ENCODE measurements around the gene AFAP1.
A peak's percentile ranks its signal among the peaks of the same experiment; 100 is the strongest.

The AFAP1 gene

GRCh38 chr4:7967501-7968261 is 28.0 kb upstream of the AFAP1 start:
- no peak for DNase-seq (ENCODE audit: low spot score)

GRCh38 chr4:7967063-7967440 is 27.4 kb upstream of the AFAP1 start:
- no peak for DNase-seq (ENCODE audit: low spot score)

- DNase-seq (ENCODE audit: low spot score), result no peak
Measured at GRCh38 chr4:7966281-7967062, 26.8 kb upstream of the AFAP1 start.

GRCh38 chr4:7964890-7965662 is 25.4 kb upstream of the AFAP1 start:
- no peak for DNase-seq (ENCODE audit: low spot score)

GRCh38 chr4:7964459-7964858 is 24.8 kb upstream of the AFAP1 start:
- DNase-seq (ENCODE audit: low spot score), result no peak

- DNase-seq (ENCODE audit: low spot score), result no peak
Measured at GRCh38 chr4:7963691-7964090, 24.0 kb upstream of the AFAP1 start.

- no peak for DNase-seq (ENCODE audit: low spot score)
Measured at GRCh38 chr4:7962609-7963508, 23.2 kb upstream of the AFAP1 start.

GRCh38 chr4:7960790-7961655 is 21.4 kb upstream of the AFAP1 start:
- no peak for DNase-seq (ENCODE audit: low spot score)

- DNase-seq (ENCODE audit: low spot score), result no peak
Measured at GRCh38 chr4:7960017-7960789, 20.5 kb upstream of the AFAP1 start.

- no peak for DNase-seq (ENCODE audit: low spot score)
Measured at GRCh38 chr4:7959078-7959477, 19.4 kb upstream of the AFAP1 start.

- no peak for DNase-seq (ENCODE audit: low spot score)
Measured at GRCh38 chr4:7956934-7957656, 17.4 kb upstream of the AFAP1 start.

GRCh38 chr4:7956270-7956808 is 16.7 kb upstream of the AFAP1 start:
- DNase-seq (ENCODE audit: low spot score), result peak; percentile 25

GRCh38 chr4:7955393-7955792 is 15.7 kb upstream of the AFAP1 start:
- no peak for DNase-seq (ENCODE audit: low spot score)

GRCh38 chr4:7952615-7953014 is 13.0 kb upstream of the AFAP1 start:
- DNase-seq (ENCODE audit: low spot score), result no peak

GRCh38 chr4:7950301-7951092 is 10.8 kb upstream of the AFAP1 start:
- no peak for DNase-seq (ENCODE audit: low spot score)

- no peak for DNase-seq (ENCODE audit: low spot score)
Measured at GRCh38 chr4:7949759-7950158, 10.1 kb upstream of the AFAP1 start.

GRCh38 chr4:7947927-7948326 is 8.3 kb upstream of the AFAP1 start:
- DNase-seq (ENCODE audit: low spot score), result no peak

- no peak for DNase-seq (ENCODE audit: low spot score)
Measured at GRCh38 chr4:7945709-7946380, 6.2 kb upstream of the AFAP1 start.
